ENCODE results near the gene FAM53A. TPM values are rescaled to one million over a fixed set of nuclear protein-coding genes. Genes with fewer than 3 reads are reported as not detected.

FAM53A gene
- total and polyA plus RNA-seq, 2 donors (not counting 1 experiment from before 2014, with no cell fraction given), result 0.65 to 0.99 TPM

DNA sequence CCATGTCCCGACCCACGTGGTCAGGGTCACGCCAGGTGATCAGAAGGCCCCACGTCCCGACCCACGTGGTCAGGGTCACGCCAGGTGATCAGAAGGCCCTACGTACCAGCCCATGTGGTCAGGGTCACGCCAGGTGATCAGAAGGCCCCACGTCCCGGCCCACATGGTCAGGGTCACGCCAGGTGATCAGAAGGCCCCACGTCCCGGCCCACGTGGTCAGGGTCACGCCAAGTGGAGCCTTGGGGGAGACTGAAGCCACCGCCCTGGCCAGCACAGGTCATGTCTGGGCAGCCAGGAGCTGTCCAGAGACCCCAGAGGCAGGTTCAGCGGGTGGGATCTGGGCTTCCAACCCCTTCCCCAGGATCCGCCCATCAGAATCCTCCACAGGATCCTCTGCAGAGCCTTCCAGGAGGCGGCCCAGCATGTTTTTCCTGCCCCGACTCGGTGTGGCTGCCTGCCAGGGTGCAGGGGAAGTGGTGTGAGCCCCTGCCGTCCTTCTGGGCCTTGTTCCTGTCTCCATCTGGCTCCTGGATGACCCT lies 58.4 kb downstream of the FAM53A start:
- no peaks in the 10 kb centered on the region for H3K4me1 ChIP-seq (ENCODE audit: control insufficient read depth, extremely low read depth, insufficient read depth, low read length)
- H3K9me3 ChIP-seq (ENCODE audit: control insufficient read depth, insufficient read depth, low read depth, low read length), result no peaks in the 10 kb centered on the region
- no peaks in the 10 kb centered on the region for H3K27me3 ChIP-seq (ENCODE audit: control insufficient read depth, insufficient read depth, low read length)
- TF ChIP-seq, protein P1, sequence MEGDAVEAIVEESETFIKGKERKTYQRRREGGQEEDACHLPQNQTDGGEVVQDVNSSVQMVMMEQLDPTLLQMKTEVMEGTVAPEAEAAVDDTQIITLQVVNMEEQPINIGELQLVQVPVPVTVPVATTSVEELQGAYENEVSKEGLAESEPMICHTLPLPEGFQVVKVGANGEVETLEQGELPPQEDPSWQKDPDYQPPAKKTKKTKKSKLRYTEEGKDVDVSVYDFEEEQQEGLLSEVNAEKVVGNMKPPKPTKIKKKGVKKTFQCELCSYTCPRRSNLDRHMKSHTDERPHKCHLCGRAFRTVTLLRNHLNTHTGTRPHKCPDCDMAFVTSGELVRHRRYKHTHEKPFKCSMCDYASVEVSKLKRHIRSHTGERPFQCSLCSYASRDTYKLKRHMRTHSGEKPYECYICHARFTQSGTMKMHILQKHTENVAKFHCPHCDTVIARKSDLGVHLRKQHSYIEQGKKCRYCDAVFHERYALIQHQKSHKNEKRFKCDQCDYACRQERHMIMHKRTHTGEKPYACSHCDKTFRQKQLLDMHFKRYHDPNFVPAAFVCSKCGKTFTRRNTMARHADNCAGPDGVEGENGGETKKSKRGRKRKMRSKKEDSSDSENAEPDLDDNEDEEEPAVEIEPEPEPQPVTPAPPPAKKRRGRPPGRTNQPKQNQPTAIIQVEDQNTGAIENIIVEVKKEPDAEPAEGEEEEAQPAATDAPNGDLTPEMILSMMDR (conservative IDR thresholded peaks at IDR 0.05 in 1 of 2, IDR thresholded peaks at IDR 0.05 in 1 of 2; ENCODE audit: low read depth in 1 of 2, low read length in 2 of 2), result no peak
- no peak for TF ChIP-seq EZH2 (IDR thresholded peaks at IDR 0.05; ENCODE audit: low read length, missing control alignments)
- H3K36me3 ChIP-seq (ENCODE audit: control insufficient read depth, insufficient read depth, low read length), result no peaks in the 10 kb centered on the region
- H4K20me1 ChIP-seq (ENCODE audit: control insufficient read depth, extremely low read depth, insufficient read depth, low read length), result no peaks in the 10 kb centered on the region
- H3K4me2 ChIP-seq (ENCODE audit: extremely low read depth, insufficient read depth, low read length), result no peak overlapping the region
- no peak overlapping the region for H2AFZ ChIP-seq (ENCODE audit: low read length)
- DNase-seq (ENCODE audit: low read depth in 2 of 2), result no peak
- no peak overlapping the region for H3K9ac ChIP-seq (ENCODE audit: insufficient read depth, low read length)
- no peak overlapping the region for H3K27ac ChIP-seq (ENCODE audit: insufficient read depth, low read length)
- H3K4me3 ChIP-seq (replicated peaks in 1 of 4; ENCODE audit: control extremely low read depth in 1 of 4, insufficient read depth in 1 of 4, low read depth in 3 of 4, low read length in 4 of 4), result no peak overlapping the region
- H3K79me2 ChIP-seq (ENCODE audit: control insufficient read depth, insufficient read depth, low read length), result no peaks in the 10 kb centered on the region

DNA sequence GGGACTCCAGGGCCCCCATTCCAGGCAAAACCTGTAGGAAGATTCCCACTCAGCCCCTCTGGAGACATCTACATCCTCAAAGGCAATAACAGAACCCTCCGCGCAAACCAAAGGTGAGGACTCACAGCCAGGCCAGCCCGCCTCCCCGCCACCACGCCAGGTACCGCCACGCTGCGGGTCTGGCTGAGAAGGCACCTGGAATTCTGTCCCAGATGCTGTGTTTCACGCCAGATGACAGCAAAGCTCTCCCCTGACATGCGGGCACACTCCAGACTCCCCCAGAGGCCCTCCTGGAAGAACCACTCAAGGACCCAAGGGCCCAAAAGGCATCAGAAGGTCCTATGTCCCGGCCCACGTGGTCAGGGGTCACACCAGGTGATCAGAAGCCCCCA lies 59.6 kb downstream of the FAM53A start:
- H3K27ac ChIP-seq (ENCODE audit: insufficient read depth, low read length), result no peak overlapping the region
- H3K4me1 ChIP-seq (ENCODE audit: control insufficient read depth, extremely low read depth, insufficient read depth, low read length), result no peaks in the 10 kb centered on the region
- H4K20me1 ChIP-seq (ENCODE audit: control insufficient read depth, extremely low read depth, insufficient read depth, low read length), result no peaks in the 10 kb centered on the region
- no peak for TF ChIP-seq EZH2 (IDR thresholded peaks at IDR 0.05; ENCODE audit: low read length, missing control alignments)
- TF ChIP-seq, protein P1 (conservative IDR thresholded peaks at IDR 0.05 in 1 of 2, IDR thresholded peaks at IDR 0.05 in 1 of 2; ENCODE audit: low read depth in 1 of 2, low read length in 2 of 2), result no peak
- H3K9ac ChIP-seq (ENCODE audit: insufficient read depth, low read length), result no peak overlapping the region
- no peaks in the 10 kb centered on the region for H3K36me3 ChIP-seq (ENCODE audit: control insufficient read depth, insufficient read depth, low read length)
- no peaks in the 10 kb centered on the region for H3K27me3 ChIP-seq (ENCODE audit: control insufficient read depth, insufficient read depth, low read length)
- no peak overlapping the region for H3K4me2 ChIP-seq (ENCODE audit: extremely low read depth, insufficient read depth, low read length)
- no peak overlapping the region for H3K4me3 ChIP-seq (replicated peaks in 1 of 4; ENCODE audit: control extremely low read depth in 1 of 4, insufficient read depth in 1 of 4, low read depth in 3 of 4, low read length in 4 of 4)
- DNase-seq (ENCODE audit: low read depth in 2 of 2), result no peak
- no peaks in the 10 kb centered on the region for H3K79me2 ChIP-seq (ENCODE audit: control insufficient read depth, insufficient read depth, low read length)
- H3K9me3 ChIP-seq (ENCODE audit: control insufficient read depth, insufficient read depth, low read depth, low read length), result no peaks in the 10 kb centered on the region
- no peak overlapping the region for H2AFZ ChIP-seq (ENCODE audit: low read length)

DNA sequence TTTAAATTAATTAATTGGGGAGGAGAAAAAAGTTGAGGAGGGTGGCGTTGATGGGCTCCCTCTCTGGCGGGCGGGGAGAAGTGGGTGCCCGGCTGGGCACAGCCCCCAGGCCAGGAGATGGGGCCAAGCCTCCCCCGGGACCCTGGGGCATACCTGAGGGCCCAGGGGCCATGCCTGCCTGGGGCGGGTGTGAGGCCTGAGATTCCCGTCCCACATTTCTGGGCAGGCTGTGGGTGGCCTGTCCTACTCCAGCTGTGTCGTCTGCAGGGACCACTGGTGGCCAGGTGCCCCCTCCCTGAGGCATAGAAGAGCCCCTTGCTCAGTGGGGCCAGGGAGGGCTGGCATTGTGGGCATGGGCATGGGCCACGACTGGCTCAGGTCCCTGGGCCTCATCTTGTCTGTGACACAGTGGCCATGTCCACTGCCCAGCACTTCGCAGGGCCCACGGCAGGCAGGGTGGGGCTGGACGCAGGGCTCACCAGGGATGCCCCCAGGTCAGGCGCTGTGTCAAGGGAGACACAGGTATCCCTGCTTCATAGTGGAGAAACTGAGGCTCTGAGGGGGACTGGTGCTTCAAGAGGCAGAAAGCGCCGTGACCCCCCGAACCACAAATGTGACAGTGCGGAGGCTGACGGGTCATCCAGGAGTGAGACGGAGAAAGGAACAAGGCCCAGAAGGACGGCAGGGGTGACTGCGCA lies 60.1 kb downstream of the FAM53A start:
- H3K36me3 ChIP-seq (ENCODE audit: control insufficient read depth, insufficient read depth, low read length), result no peaks in the 10 kb centered on the region
- no peak overlapping the region for H3K4me3 ChIP-seq (replicated peaks in 1 of 4; ENCODE audit: control extremely low read depth in 1 of 4, insufficient read depth in 1 of 4, low read depth in 3 of 4, low read length in 4 of 4)
- no peaks in the 10 kb centered on the region for H3K27me3 ChIP-seq (ENCODE audit: control insufficient read depth, insufficient read depth, low read length)
- no peaks in the 10 kb centered on the region for H3K4me1 ChIP-seq (ENCODE audit: control insufficient read depth, extremely low read depth, insufficient read depth, low read length)
- no peaks in the 10 kb centered on the region for H3K9me3 ChIP-seq (ENCODE audit: control insufficient read depth, insufficient read depth, low read depth, low read length)
- no peak overlapping the region for H3K9ac ChIP-seq (ENCODE audit: insufficient read depth, low read length)
- no peak overlapping the region for H3K4me2 ChIP-seq (ENCODE audit: extremely low read depth, insufficient read depth, low read length)
- H3K79me2 ChIP-seq (ENCODE audit: control insufficient read depth, insufficient read depth, low read length), result no peaks in the 10 kb centered on the region
- H4K20me1 ChIP-seq (ENCODE audit: control insufficient read depth, extremely low read depth, insufficient read depth, low read length), result no peaks in the 10 kb centered on the region
- H2AFZ ChIP-seq (ENCODE audit: low read length), result no peak overlapping the region
- no peak overlapping the region for H3K27ac ChIP-seq (ENCODE audit: insufficient read depth, low read length)
- TF ChIP-seq, protein P1 (conservative IDR thresholded peaks at IDR 0.05 in 1 of 2, IDR thresholded peaks at IDR 0.05 in 1 of 2; ENCODE audit: low read depth in 1 of 2, low read length in 2 of 2), result no peak
- no peak for TF ChIP-seq EZH2 (IDR thresholded peaks at IDR 0.05; ENCODE audit: low read length, missing control alignments)
- DNase-seq (ENCODE audit: low read depth in 2 of 2), result no peak

Measured in fibroblast of lung (primary cell).